ENCODE data around the gene ICAM4.
"Not testable (repeated sequence)": the region's sequence is repeated elsewhere in the genome, so short reads cannot be mapped to it uniquely, and the experiment has no call there.

Gene ICAM4

DNA sequence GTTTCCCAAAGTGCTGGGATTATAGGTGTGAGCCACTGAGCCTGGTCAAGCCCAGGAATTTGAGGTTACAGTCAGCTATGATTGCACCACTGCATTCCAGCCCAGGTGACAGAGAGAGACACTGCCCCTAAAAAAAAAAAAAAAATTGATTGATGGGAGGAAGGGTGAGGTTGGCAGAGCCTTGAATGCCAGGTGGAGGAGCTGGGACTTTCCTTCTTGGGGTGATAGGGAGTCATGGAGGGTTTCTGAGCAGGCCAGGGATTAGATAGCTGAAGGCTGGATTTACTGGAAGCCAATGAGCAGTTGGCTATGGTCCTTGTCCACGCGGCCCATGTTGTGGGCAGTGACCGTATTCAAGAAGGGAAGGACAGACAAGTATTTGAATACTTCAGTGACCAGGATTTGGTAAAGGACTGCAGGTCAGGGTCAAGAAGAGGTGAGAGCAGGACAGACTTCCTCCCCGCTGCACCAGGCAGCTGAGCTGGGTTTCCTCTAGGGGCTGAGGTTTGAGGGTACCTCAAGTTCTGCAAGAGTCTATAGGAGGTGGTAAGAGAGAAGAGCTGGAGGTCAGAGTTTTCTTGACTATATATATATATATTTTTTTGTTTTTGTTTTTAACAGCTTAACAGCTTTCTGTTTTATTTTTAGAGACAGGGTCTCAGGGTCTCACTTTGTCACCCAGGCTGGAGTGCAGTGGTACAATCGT, 6.9 kb upstream of the ICAM4 start:
- peak overlapping the region; percentile 62 for H3K4me2 ChIP-seq
- TF ChIP-seq Cebpa-rat (IDR thresholded peaks at IDR 0.05) = no peak
- H4K20me1 ChIP-seq = peaks cover 19% of the 10 kb centered on the region
- no peaks in the 10 kb centered on the region for H3K27me3 ChIP-seq
- H3K4me1 ChIP-seq = peaks cover 14% of the 10 kb centered on the region
- no peak overlapping the region for H3K27ac ChIP-seq
- no peak overlapping the region for H3K4me3 ChIP-seq
- H3K36me3 ChIP-seq = peaks cover 54% of the 10 kb centered on the region
- no peaks in the 10 kb centered on the region for H3K9me3 ChIP-seq
- H3K9ac ChIP-seq = 0 out of 2 replicates have a peak overlapping the region, but pooled peaks have one; percentile 8

DNA sequence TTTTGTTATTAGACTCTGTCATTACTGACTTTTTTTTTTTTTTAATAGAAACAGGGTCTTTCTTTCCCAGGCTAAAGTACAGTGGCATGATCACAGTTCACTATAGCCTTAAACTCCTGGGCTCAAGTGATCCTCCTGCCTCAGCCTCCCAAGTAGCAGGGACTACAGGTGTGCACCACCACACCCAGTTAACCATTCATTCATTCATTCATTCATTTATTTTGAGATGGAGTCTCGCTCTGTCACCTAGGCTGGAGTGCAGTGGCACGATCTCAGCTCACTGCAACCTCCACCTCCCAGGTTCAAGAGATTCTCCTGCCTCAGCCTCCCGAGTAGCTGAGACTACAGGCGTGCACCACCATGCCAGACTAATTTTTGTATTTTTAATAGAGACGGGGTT, 4.7 kb upstream of the ICAM4 start:
- Histone ChIP-seq H3K4me1 (peaks cover 33% of the 10 kb centered on the region), H3K36me3 (peaks cover 57% of the 10 kb centered on the region), H4K20me1 (peaks cover 39% of the 10 kb centered on the region)
- H3K4me2 ChIP-seq, H3K27me3 ChIP-seq, H3K9me3 ChIP-seq, H3K4me3 ChIP-seq, H3K27ac ChIP-seq, H3K9ac ChIP-seq: not testable (repeated sequence)

DNA sequence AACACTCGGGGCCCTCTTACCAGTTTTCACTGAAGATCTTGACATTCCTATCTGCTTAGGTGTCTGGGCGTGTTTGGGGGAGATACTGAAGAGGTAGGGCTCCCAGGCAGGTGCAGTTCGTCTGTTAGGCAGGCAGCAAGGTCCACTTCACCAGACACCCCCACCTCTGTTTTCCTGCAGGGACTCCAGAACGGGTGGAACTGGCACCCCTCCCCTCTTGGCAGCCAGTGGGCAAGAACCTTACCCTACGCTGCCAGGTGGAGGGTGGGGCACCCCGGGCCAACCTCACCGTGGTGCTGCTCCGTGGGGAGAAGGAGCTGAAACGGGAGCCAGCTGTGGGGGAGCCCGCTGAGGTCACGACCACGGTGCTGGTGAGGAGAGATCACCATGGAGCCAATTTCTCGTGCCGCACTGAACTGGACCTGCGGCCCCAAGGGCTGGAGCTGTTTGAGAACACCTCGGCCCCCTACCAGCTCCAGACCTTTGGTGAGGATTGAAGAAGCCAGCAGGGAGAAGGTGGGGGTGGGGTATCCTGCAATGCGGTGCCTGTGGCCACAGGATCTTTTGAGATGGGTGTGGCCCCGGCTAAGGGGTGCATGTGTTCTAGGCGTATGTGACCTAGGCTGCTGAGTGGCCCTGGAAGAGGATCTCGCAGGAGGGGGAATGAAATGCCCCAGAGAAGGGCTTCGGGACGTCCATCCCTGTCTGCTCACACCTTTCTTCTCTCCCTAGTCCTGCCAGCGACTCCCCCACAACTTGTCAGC, 3.3 kb upstream of the ICAM4 start:
- Histone ChIP-seq H3K9ac (no peak overlapping the region), H4K20me1 (peaks cover 47% of the 10 kb centered on the region), H3K27me3 (peaks cover 22% of the 10 kb centered on the region), H3K36me3 (peaks cover 43% of the 10 kb centered on the region), H3K4me2 (no peak overlapping the region), H3K4me1 (peaks cover 48% of the 10 kb centered on the region), H3K27ac (no peak overlapping the region), H3K4me3 (no peak overlapping the region), H3K9me3 (no peaks in the 10 kb centered on the region)
- TF ChIP-seq Cebpa-rat (IDR thresholded peaks at IDR 0.05) = no peak

DNA sequence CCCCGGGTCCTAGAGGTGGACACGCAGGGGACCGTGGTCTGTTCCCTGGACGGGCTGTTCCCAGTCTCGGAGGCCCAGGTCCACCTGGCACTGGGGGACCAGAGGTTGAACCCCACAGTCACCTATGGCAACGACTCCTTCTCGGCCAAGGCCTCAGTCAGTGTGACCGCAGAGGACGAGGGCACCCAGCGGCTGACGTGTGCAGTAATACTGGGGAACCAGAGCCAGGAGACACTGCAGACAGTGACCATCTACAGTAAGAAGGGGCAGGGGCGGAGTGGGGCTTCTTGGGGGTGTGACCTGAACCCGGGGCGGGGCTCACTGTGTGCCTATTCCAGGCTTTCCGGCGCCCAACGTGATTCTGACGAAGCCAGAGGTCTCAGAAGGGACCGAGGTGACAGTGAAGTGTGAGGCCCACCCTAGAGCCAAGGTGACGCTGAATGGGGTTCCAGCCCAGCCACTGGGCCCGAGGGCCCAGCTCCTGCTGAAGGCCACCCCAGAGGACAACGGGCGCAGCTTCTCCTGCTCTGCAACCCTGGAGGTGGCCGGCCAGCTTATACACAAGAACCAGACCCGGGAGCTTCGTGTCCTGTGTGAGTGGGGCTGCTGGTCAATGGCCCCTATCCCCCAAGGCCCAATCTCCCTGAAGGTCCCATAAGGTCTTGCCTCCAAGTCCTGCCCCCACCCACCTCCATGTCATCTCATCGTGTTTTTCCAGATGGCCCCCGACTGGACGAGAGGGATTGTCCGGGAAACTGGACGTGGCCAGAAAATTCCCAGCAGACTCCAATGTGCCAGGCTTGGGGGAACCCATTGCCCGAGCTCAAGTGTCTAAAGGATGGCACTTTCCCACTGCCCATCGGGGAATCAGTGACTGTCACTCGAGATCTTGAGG, 2.4 kb upstream of the ICAM4 start:
- H3K9me3 ChIP-seq = no peaks in the 10 kb centered on the region
- peaks cover 41% of the 10 kb centered on the region for H4K20me1 ChIP-seq
- H3K4me1 ChIP-seq = peaks cover 55% of the 10 kb centered on the region
- H3K4me3 ChIP-seq = no peak overlapping the region
- peaks cover 30% of the 10 kb centered on the region for H3K27me3 ChIP-seq
- H3K36me3 ChIP-seq = peaks cover 34% of the 10 kb centered on the region
- H3K27ac ChIP-seq = no peak overlapping the region
- no peak overlapping the region for H3K4me2 ChIP-seq
- no peak overlapping the region for H3K9ac ChIP-seq
- no peak for TF ChIP-seq Cebpa-rat (IDR thresholded peaks at IDR 0.05)

DNA sequence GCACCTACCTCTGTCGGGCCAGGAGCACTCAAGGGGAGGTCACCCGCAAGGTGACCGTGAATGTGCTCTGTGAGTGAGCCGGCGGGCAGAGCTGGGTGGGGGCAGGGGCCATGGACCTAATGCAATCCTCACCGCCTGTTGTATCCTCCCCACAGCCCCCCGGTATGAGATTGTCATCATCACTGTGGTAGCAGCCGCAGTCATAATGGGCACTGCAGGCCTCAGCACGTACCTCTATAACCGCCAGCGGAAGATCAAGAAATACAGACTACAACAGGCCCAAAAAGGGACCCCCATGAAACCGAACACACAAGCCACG, 1.8 kb upstream of the ICAM4 start:
- Histone ChIP-seq H3K36me3 (peaks cover 33% of the 10 kb centered on the region), H3K9ac (no peak overlapping the region), H3K9me3 (no peaks in the 10 kb centered on the region), H3K27ac (no peak overlapping the region), H3K4me1 (peaks cover 54% of the 10 kb centered on the region), H4K20me1 (peaks cover 36% of the 10 kb centered on the region), H3K4me2 (no peak overlapping the region), H3K4me3 (no peak overlapping the region), H3K27me3 (peaks cover 36% of the 10 kb centered on the region)
- TF ChIP-seq Cebpa-rat (IDR thresholded peaks at IDR 0.05) = no peak

DNA sequence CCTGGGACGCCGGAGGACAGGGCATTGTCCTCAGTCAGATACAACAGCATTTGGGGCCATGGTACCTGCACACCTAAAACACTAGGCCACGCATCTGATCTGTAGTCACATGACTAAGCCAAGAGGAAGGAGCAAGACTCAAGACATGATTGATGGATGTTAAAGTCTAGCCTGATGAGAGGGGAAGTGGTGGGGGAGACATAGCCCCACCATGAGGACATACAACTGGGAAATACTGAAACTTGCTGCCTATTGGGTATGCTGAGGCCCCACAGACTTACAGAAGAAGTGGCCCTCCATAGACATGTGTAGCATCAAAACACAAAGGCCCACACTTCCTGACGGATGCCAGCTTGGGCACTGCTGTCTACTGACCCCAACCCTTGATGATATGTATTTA, 1.4 kb upstream of the ICAM4 start:
- H3K4me3 ChIP-seq = no peak overlapping the region
- H3K27ac ChIP-seq = no peak overlapping the region
- no peaks in the 10 kb centered on the region for H3K9me3 ChIP-seq
- peaks cover 54% of the 10 kb centered on the region for H3K4me1 ChIP-seq
- peaks cover 33% of the 10 kb centered on the region for H3K36me3 ChIP-seq
- no peak for TF ChIP-seq Cebpa-rat (IDR thresholded peaks at IDR 0.05)
- H3K4me2 ChIP-seq = peak overlapping the region; percentile 93
- peaks cover 36% of the 10 kb centered on the region for H4K20me1 ChIP-seq
- H3K9ac ChIP-seq = no peak overlapping the region
- peaks cover 41% of the 10 kb centered on the region for H3K27me3 ChIP-seq

DNA sequence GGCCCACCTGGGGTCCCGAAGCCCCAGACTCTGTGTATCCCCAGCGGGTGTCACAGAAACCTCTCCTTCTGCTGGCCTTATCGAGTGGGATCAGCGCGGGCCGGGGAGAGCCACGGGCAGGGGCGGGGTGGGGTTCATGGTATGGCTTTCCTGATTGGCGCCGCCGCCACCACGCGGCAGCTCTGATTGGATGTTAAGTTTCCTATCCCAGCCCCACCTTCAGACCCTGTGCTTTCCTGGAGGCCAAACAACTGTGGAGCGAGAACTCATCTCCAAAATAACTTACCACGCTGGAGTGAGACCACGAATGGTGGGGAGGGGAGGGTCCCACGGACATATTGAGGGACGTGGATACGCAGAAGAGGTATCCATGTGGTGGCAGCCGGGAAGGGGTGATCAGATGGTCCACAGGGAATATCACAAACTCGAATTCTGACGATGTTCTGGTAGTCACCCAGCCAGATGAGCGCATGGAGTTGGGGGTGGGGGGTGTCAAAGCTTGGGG, 2.0 kb downstream of the ICAM4 start:
- H3K4me3 ChIP-seq = peak overlapping the region; percentile 62

DNA sequence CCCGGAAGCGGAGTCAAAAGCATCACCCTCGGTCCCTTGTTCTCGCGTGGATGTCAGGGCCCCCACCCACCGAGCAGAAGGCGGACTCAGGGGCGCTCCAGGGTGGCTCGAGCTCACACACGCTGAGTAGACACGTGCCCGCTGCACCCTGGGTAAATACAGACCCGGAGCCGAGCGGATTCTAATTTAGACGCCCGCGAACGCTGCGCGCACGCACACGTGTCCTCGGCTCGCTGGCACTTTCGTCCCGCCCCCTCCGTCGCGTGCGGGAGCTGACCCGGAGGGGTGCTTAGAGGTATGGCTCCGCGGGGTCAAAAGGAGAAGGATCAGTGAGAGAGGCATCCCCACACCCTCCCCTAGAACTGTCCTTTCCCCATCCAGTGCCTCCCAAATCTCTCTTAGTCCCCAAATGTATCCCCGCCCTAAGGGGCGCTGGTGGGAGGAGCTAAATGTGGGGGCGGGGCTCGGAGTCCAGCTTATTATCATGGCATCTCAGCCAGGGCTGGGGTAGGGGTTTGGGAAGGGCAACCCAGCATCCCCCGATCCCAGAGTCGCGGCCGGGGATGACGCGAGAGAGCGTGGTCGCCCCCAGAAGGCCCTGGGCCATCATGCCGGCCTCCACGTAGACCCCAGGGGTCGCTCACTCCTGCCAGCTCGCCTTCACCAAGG, 2.5 kb downstream of the ICAM4 start:
- H4K20me1 ChIP-seq = peaks cover 75% of the 10 kb centered on the region
- peaks cover 19% of the 10 kb centered on the region for H3K36me3 ChIP-seq
- peak overlapping the region; percentile 62 for H3K4me3 ChIP-seq
- TF ChIP-seq Cebpa-rat (IDR thresholded peaks at IDR 0.05) = no peak
- H3K4me2 ChIP-seq = peak overlapping the region; percentile 93
- H3K9ac ChIP-seq = no peak overlapping the region
- H3K27me3 ChIP-seq = peaks cover 80% of the 10 kb centered on the region
- H3K4me1 ChIP-seq = peaks cover 81% of the 10 kb centered on the region
- H3K9me3 ChIP-seq = peaks cover 13% of the 10 kb centered on the region
- H3K27ac ChIP-seq = no peak overlapping the region

More for the DNA sequence above, 2.0 kb downstream of the ICAM4 start:
- H3K27ac ChIP-seq = no peak overlapping the region
- peaks cover 25% of the 10 kb centered on the region for H3K36me3 ChIP-seq
- H4K20me1 ChIP-seq = peaks cover 69% of the 10 kb centered on the region
- H3K27me3 ChIP-seq = peaks cover 74% of the 10 kb centered on the region
- no peak for TF ChIP-seq Cebpa-rat (IDR thresholded peaks at IDR 0.05)
- H3K4me2 ChIP-seq = peak overlapping the region; percentile 93
- peaks cover 10% of the 10 kb centered on the region for H3K9me3 ChIP-seq
- peaks cover 81% of the 10 kb centered on the region for H3K4me1 ChIP-seq
- H3K9ac ChIP-seq = no peak overlapping the region

DNA sequence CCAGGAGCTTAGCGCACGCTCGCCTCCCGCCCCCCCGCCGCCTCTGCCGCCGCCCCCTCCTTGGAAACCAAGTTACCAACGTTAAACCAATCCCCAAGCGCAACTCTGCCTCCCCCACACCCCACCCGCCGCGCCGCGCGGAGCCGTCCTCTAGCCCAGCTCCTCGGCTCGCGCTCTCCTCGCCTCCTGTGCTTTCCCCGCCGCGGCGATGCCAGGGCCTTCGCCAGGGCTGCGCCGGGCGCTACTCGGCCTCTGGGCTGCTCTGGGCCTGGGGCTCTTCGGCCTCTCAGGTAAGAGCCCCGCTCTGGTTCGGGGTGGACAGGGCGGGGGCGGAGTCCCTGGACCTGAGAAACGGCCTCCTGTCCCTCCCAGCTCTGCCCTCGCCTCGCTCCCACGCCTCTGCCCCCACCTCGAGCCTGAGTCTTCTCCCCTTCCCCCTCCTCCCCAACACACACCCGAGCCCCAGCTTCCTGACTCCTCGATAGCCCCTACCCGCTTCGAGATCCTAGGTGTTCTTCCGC, 3.1 kb downstream of the ICAM4 start, which contains the start of gene ICAM5:
Gene ICAM5, plus strand, starts transcription at position 117 of the 521 bp plus-strand sequence. Its CDS starts 92 bp downstream, at position 209.
- H3K27me3 ChIP-seq = peaks cover 86% of the 10 kb centered on the region
- peaks cover 81% of the 10 kb centered on the region for H3K4me1 ChIP-seq
- H4K20me1 ChIP-seq = peaks cover 79% of the 10 kb centered on the region
- no peak within 1 kb of the TSS for H3K27ac ChIP-seq
- H3K36me3 ChIP-seq = peaks cover 13% of the 10 kb centered on the region
- TF ChIP-seq Cebpa-rat (IDR thresholded peaks at IDR 0.05) = no peak
- H3K9ac ChIP-seq = no peak within 1 kb of the TSS
- peaks cover 13% of the 10 kb centered on the region for H3K9me3 ChIP-seq
- peak within 1 kb of the TSS; percentile 62 for H3K4me3 ChIP-seq
- H3K4me2 ChIP-seq = peak within 1 kb of the TSS; percentile 93

All from BLaER1 (cell line).